Activated T-cell treated with anti-CD3 and anti-CD28 coated beads, Interleukin-2, amount 50 U/mL, for 4 hours (primary cell): ENCODE results near the gene DRC1. TPM values are rescaled to one million over a fixed set of nuclear protein-coding genes. Genes with fewer than 3 reads are reported as not detected.

Experiments
- ATAC-seq, 2 donors: fragments of 200-7000 bp; cut with Tn5 transposase; one replicate each; pipeline ENCODE4 v1.10.0; 2021
- DNase-seq: peaks from one replicate; pipeline ENCODE4 v3.0.0-alpha.2; 2020
- H3K27me3 Mint-ChIP-seq: one replicate; pipeline ENCODE4 v1.8.0; 2021; ENCODE audit warnings: low read depth, mixed read lengths
- H3K36me3 Mint-ChIP-seq: one replicate; pipeline ENCODE4 v1.8.0; 2022; ENCODE audit warnings: mixed read lengths; ENCODE audit not compliant: insufficient read depth
- H3K4me1 Mint-ChIP-seq: one replicate; pipeline ENCODE4 v1.8.0; 2021; ENCODE audit warnings: low read depth, mixed read lengths
- H3K4me3 Mint-ChIP-seq: one replicate; pipeline ENCODE4 v1.8.0; 2021; ENCODE audit warnings: mild to moderate bottlenecking, moderate library complexity, mixed read lengths
- H3K9me3 Mint-ChIP-seq: one replicate; pipeline ENCODE4 v1.8.0; 2021; ENCODE audit warnings: mixed read lengths
- total RNA-seq, 3 donors: library from RNA; stranded (reverse); gene quantifications; one replicate each; pipeline ENCODE4 v1.2.1, GENCODE V29; 2021

Gene DRC1
- total RNA-seq, 3 donors from 2014 or later = not detected

DNA sequence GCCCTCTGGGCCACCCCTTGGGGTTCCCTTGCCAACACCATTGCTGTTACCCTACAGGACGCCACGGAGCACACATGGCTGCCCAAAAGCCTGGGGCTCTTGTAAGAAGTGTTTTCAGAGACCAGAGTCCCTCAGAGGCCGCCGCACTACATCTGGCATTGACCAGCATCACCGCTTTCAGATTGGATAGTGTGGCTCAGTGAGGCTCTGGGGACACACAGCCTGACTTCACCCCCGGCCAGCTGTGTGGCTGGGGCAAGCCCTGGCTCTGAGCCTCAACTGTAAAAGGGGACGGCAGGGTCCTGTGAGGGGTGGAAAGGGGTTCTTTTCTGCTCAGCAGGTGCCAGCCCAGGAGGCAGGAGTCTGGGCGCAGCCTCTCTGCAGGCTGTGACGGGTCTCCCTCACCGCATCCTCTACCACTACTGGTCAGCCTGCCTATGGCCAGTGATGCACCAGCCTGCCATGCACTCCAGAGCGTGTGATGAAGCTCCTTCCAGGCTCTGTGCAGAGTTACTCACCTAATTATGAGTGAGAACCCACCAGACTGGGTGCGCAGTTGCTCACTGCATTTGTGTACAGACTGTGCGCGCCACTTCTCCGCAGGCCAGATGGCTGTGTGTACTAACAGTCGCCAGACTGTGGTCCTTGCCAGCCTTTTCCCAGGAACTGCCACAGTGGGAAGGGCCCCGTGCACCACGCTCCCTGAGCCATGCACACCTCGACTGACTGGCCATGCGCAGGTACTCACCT lies 86.9 kb downstream of the DRC1 start:
- Mint-ChIP-seq H3K36me3 (no peaks in the 10 kb centered on the region), H3K27me3 (no peaks in the 10 kb centered on the region), H3K4me3 (no peak overlapping the region), H3K9me3 (no peaks in the 10 kb centered on the region), H3K4me1 (peaks cover 2% of the 10 kb centered on the region)
- DNase-seq (no peak), ATAC-seq (no peak)

DNA sequence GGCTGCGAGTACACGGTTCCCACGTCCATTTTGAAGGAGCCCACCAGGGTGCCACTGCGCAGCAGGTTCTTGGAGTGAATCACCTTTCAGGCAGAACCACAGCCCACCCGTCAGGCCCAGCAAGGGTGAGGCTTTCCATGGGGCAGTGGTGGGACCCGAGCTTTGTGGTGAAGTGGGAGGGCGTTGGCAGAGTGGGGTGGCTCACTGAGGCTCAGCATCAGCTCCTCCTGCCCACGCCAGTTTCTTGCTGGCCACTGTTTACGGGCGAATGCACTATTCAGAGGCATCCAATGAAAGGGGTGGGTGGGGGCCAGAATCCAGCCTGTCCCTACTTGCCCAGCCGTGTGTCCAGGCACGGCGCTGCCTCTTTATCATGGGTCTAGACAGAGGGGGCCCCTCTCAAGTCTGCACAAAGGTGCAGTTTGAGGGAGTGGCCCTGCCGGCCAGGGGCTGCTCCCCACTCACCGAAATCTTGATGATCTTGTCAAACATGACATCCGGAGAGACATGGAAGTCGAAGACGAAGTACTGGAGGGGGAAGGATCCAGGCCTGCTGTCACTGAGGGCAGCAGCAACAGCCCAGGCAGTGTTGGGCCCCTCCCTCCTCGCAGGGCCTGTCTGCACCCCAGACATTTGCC lies 87.6 kb downstream of the DRC1 start:
- Mint-ChIP-seq H3K4me1 (peaks cover 2% of the 10 kb centered on the region), H3K27me3 (no peaks in the 10 kb centered on the region), H3K36me3 (no peaks in the 10 kb centered on the region), H3K9me3 (no peaks in the 10 kb centered on the region), H3K4me3 (no peak overlapping the region)
- ATAC-seq (no peak), DNase-seq (no peak)

GRCh38 chr2:26491563-26492167 lies 89.9 kb downstream of the DRC1 start:
- H3K27me3 Mint-ChIP-seq = peaks cover 3% of the 10 kb centered on the region
- H3K9me3 Mint-ChIP-seq = no peaks in the 10 kb centered on the region
- DNase-seq (no peak), ATAC-seq (no peak)
- H3K4me3 Mint-ChIP-seq = no peak overlapping the region
- H3K36me3 Mint-ChIP-seq = no peaks in the 10 kb centered on the region
- H3K4me1 Mint-ChIP-seq = peaks cover 2% of the 10 kb centered on the region

GRCh38 chr2:26492749-26493515 lies 91.2 kb downstream of the DRC1 start:
- H3K4me1 Mint-ChIP-seq = peaks cover 2% of the 10 kb centered on the region
- peaks cover 6% of the 10 kb centered on the region for H3K27me3 Mint-ChIP-seq
- ATAC-seq (no peak), DNase-seq (no peak)
- no peaks in the 10 kb centered on the region for H3K9me3 Mint-ChIP-seq
- H3K36me3 Mint-ChIP-seq = no peaks in the 10 kb centered on the region
- no peak overlapping the region for H3K4me3 Mint-ChIP-seq

DNA sequence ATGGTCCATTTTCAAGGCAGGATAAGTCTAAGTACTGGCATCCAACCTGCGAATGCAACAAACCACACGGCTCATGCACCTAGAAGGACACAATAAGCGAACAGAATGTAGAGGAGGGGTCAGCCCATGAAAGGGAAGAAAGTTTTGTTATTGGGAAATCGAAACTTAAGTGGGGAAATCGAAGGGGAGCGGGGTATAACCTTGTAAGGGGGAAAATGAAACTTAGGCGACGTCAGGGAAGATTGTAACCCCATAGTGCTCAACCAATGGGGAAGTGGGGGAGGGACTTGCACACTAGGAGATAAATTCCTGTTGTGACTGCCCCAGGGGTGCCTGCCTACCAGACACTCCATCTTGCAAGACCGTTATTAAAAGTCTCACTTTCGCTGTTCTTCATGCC lies 91.8 kb downstream of the DRC1 start:
- Mint-ChIP-seq H3K4me3 (no peak overlapping the region), H3K9me3 (no peaks in the 10 kb centered on the region), H3K27me3 (peaks cover 7% of the 10 kb centered on the region), H3K36me3 (no peaks in the 10 kb centered on the region), H3K4me1 (peaks cover 2% of the 10 kb centered on the region)
- DNase-seq = no peak
- ATAC-seq = no peak

DNA sequence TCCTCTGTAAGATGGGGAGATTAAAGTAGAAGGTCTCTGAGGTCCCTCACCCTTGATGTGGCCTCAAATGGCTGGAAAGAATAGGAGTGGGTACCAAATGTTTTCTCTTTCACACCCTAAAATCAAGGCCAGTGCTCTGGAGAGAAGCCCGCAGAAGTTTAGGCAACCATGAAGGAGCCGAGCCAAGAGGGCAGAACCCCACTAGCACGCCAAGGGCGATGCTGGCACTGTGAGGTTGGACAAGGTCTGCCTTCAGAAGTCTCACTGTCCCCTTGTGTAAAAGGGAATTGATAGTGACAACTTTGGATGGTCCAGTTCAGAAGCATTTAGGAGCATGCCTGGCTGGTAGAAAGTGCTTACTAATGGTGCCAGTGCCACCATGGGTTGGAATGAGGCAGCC lies 92.5 kb downstream of the DRC1 start:
- H3K36me3 Mint-ChIP-seq = no peaks in the 10 kb centered on the region
- no peaks in the 10 kb centered on the region for H3K9me3 Mint-ChIP-seq
- H3K4me1 Mint-ChIP-seq = peaks cover 2% of the 10 kb centered on the region
- ATAC-seq (no peak), DNase-seq (no peak)
- no peak overlapping the region for H3K4me3 Mint-ChIP-seq
- H3K27me3 Mint-ChIP-seq = peaks cover 7% of the 10 kb centered on the region

- Mint-ChIP-seq H3K4me3 (no peak overlapping the region), H3K27me3 (peaks cover 7% of the 10 kb centered on the region), H3K4me1 (peaks cover 2% of the 10 kb centered on the region), H3K9me3 (no peaks in the 10 kb centered on the region), H3K36me3 (no peaks in the 10 kb centered on the region)
- no peak for ATAC-seq
- no peak for DNase-seq
These were observed 93.2 kb downstream of the DRC1 start for GRCh38 chr2:26494891-26495290.

DNA sequence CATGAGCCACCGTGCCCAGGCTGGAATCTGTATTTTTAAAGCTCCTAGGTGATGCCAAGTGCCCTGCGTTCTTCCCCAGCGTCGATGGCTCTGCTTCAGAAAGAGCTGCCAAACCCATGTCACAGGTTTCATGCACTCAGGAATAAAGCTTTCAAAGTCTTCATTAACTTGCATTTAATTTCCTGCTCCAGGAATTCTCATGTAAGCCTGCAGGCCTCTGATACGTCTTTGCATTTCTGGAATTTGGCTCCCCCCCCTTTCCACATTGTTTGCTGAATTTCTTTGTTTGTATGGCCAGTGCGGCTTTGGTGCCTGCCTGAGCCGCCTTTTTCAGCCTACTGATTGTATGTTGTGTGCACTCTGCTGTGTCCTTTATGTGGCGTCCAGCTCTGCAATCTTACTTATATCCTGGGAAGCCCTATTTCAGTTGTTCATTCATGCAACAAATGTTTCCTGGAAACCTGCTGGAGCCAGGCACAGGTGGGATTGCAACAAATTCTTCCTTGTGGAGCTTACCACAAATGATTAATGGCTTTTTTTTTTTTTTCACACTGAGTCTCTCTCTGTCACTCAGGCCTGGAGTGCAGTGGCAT lies 94.1 kb downstream of the DRC1 start:
- Mint-ChIP-seq H3K4me1 (peaks cover 2% of the 10 kb centered on the region), H3K9me3 (no peaks in the 10 kb centered on the region), H3K36me3 (no peaks in the 10 kb centered on the region), H3K4me3 (no peak overlapping the region), H3K27me3 (peaks cover 7% of the 10 kb centered on the region)
- DNase-seq (no peak), ATAC-seq (no peak)

- DNase-seq (no peak), ATAC-seq (no peak)
- Mint-ChIP-seq H3K4me1 (peaks cover 3% of the 10 kb centered on the region), H3K4me3 (no peak overlapping the region), H3K36me3 (no peaks in the 10 kb centered on the region), H3K27me3 (peaks cover 12% of the 10 kb centered on the region), H3K9me3 (no peaks in the 10 kb centered on the region)
These were observed 98.7 kb downstream of the DRC1 start for GRCh38 chr2:26500406-26500805.

- H3K27me3 Mint-ChIP-seq = peaks cover 5% of the 10 kb centered on the region
- peak overlapping the region; percentile 73 for H3K4me3 Mint-ChIP-seq
- ATAC-seq (peak; percentile 99), DNase-seq (peak; percentile 76)
- no peaks in the 10 kb centered on the region for H3K9me3 Mint-ChIP-seq
- no peaks in the 10 kb centered on the region for H3K36me3 Mint-ChIP-seq
- H3K4me1 Mint-ChIP-seq = peaks cover 3% of the 10 kb centered on the region
These were observed 101.6 kb downstream of the DRC1 start for GRCh38 chr2:26503231-26503880.

DNA sequence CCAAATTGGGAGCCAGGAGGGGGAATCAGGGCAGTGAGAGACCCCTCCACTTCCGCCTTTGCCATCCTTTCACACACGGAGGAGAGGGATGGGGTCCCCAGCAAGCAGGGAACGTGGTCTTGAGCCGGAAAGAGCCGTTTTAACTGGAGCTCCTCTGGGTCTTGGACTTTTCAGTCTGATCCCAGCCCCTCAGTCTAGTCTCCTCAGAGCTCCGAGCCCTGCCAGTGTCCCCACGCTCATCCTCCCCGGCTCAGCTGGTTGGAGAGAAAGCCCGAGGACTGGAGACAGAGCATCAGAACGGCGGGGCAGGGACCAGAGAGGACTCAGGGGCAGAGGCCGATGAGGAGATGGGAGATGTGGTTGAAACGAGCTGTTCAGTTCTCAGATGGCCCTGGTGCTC lies 102.3 kb downstream of the DRC1 start:
- peaks cover 3% of the 10 kb centered on the region for H3K4me1 Mint-ChIP-seq

GRCh38 chr2:26506279-26506678 lies 104.6 kb downstream of the DRC1 start:
- ATAC-seq (no peak), DNase-seq (no peak)
- H3K36me3 Mint-ChIP-seq = no peaks in the 10 kb centered on the region
- H3K4me1 Mint-ChIP-seq = peaks cover 3% of the 10 kb centered on the region
- H3K27me3 Mint-ChIP-seq = peaks cover 5% of the 10 kb centered on the region
- H3K4me3 Mint-ChIP-seq = no peak overlapping the region
- no peaks in the 10 kb centered on the region for H3K9me3 Mint-ChIP-seq

More for the DNA sequence above, 102.3 kb downstream of the DRC1 start:
- ATAC-seq (no peak), DNase-seq (no peak)
- peaks cover 5% of the 10 kb centered on the region for H3K27me3 Mint-ChIP-seq
- H3K36me3 Mint-ChIP-seq = no peaks in the 10 kb centered on the region
- no peaks in the 10 kb centered on the region for H3K9me3 Mint-ChIP-seq
- H3K4me3 Mint-ChIP-seq = peak overlapping the region; percentile 73
